IPS-20b (cell line): ENCODE results near the gene FMN1.

ENCODE experiments used
- H3K27ac ChIP-seq: one replicate; pipeline ENCODE4 v1.5.1; 2013; ENCODE audit warnings: low read length
- H3K27me3 ChIP-seq: 2 replicates; pipeline ENCODE4 v1.6.1; 2013; ENCODE audit warnings: mild to moderate bottlenecking, low read length, inconsistent platforms; ENCODE audit not compliant: insufficient read depth
- H3K36me3 ChIP-seq: 2 replicates; pipeline ENCODE4 v1.6.1; 2013; ENCODE audit warnings: low read depth, mild to moderate bottlenecking, inconsistent platforms, low read length, moderate library complexity; ENCODE audit not compliant: insufficient read depth
- H3K4me1 ChIP-seq: 2 replicates; pipeline ENCODE4 v1.6.1; 2013; ENCODE audit warnings: mild to moderate bottlenecking, control low read depth, inconsistent platforms, low read length, moderate library complexity; ENCODE audit not compliant: insufficient read depth
- H3K4me3 ChIP-seq: 2 replicates; pipeline ENCODE4 v1.5.1; 2013; ENCODE audit warnings: mild to moderate bottlenecking, low read length, inconsistent platforms
- H3K9ac ChIP-seq: 2 replicates; pipeline ENCODE4 v1.6.1; 2013; ENCODE audit warnings: low read depth, mild to moderate bottlenecking, inconsistent platforms, low read length, moderate library complexity
- H3K9me3 ChIP-seq: 2 replicates; pipeline ENCODE4 v1.6.1; 2013; ENCODE audit warnings: mild to moderate bottlenecking, low read depth, low read length, inconsistent platforms; ENCODE audit not compliant: insufficient read depth

Gene FMN1

DNA sequence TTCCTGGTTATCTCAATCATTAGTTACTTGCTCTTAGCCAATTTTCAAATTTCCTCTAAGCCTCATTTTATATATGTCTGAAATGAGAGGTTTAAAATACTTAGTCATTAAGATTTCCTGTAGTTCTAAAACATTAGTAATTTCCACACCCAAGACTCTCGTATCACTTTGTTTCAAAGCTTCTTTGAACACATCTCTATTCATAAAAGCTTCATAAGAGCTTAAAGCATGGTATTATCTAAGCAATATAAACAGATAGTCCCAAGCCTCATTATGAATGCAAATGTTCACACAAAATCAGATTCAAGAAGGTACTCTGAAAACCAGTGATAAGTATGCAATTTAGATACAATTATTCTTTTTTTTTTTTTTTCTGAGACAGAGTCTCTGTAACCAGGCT lies 217.0 kb downstream of the FMN1 start:
- H3K9me3 ChIP-seq: no peaks in the 10 kb centered on the region
- no peak overlapping the region for H3K9ac ChIP-seq
- H3K4me3 ChIP-seq: no peak overlapping the region
- H3K36me3 ChIP-seq: no peaks in the 10 kb centered on the region
- no peak overlapping the region for H3K27ac ChIP-seq
- H3K27me3 ChIP-seq: no peaks in the 10 kb centered on the region
- H3K4me1 ChIP-seq: no peaks in the 10 kb centered on the region

DNA sequence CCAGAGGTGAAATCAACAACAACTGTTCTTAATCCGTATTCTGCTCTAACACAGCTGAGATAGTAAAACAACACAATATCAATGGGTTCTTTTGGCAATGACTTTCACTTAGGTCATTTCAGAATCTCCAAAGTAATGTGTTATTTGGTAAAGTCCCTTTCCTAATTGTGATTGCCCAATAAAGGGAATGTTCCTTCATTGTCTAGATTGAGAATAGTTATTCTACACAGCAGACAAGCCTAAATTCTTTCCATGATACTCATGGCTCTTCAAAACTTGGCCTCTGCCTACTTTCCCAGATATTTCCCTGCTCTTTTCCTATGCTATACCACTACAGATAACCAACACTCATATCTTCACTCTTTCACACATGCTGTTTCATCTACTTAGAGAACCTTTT lies 219.8 kb downstream of the FMN1 start:
- Histone ChIP-seq H3K4me3 (no peak overlapping the region), H3K9me3 (no peaks in the 10 kb centered on the region), H3K27me3 (no peaks in the 10 kb centered on the region), H3K9ac (no peak overlapping the region), H3K27ac (no peak overlapping the region), H3K36me3 (no peaks in the 10 kb centered on the region), H3K4me1 (no peaks in the 10 kb centered on the region)

DNA sequence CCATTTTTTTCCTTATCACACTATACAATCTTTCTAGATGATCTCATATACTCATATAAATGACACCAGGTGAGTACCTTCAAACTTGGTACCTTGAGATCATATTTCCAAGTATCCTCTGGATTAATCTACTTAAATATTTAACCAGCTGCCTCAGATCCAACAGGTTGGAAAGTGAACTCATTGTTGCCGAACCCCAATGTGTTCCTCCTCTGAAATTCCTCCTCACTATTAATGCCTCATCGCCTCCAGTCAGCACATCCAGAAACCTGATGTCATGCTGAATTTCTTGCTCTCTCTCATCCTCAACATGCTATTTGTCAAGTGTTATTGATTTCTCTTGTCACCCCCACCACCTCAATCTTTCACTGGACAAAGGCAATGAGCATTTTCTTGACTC lies 221.8 kb downstream of the FMN1 start:
- H3K9ac ChIP-seq: no peak overlapping the region
- H3K27me3 ChIP-seq: no peaks in the 10 kb centered on the region
- H3K27ac ChIP-seq: no peak overlapping the region
- no peaks in the 10 kb centered on the region for H3K4me1 ChIP-seq
- no peak overlapping the region for H3K4me3 ChIP-seq
- H3K36me3 ChIP-seq: no peaks in the 10 kb centered on the region
- H3K9me3 ChIP-seq: no peaks in the 10 kb centered on the region

DNA sequence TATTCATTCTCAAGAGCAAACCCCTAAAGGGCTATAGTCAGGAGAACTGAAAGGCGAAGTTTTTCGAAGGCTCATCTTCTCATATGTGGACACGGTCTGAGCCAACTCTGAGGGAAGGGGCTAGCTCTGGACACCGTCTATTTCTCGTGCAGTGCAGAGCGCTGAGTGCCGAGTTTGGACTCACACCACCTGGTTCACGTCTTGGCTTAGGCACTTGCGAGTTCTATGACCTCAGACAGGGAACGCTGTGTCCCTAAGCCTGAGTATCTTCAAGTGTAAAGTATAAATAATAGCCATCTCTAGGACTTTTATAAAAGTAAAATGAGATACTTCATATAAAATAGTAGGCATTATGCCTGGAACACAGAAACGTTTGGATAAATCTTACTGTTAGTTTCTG lies 223.7 kb downstream of the FMN1 start:
- H3K27me3 ChIP-seq: no peaks in the 10 kb centered on the region
- H3K4me1 ChIP-seq: no peaks in the 10 kb centered on the region
- no peak overlapping the region for H3K9ac ChIP-seq
- H3K36me3 ChIP-seq: no peaks in the 10 kb centered on the region
- no peaks in the 10 kb centered on the region for H3K9me3 ChIP-seq
- H3K27ac ChIP-seq: no peak overlapping the region
- H3K4me3 ChIP-seq: no peak overlapping the region

DNA sequence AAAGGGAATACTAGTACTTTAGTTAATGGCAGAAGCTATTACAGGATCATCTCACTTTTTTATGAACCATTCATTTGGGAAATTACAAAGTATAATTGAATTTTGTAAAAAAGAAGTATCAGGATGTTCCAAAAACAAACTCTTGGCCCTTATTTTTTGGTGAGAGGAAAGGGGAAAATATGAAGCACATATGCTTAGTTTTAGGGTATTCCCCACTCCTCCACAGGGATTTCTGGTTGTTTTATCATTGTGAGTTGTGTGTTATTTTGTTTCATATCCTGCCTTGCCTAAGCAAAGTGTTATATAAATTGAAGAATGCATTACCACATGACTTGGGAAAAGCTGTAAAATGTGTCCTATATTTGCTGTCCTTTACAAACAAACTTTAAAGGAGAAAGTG lies 227.0 kb downstream of the FMN1 start:
- no peaks in the 10 kb centered on the region for H3K36me3 ChIP-seq
- no peaks in the 10 kb centered on the region for H3K4me1 ChIP-seq
- H3K4me3 ChIP-seq: no peak overlapping the region
- H3K9ac ChIP-seq: no peak overlapping the region
- H3K27me3 ChIP-seq: no peaks in the 10 kb centered on the region
- no peak overlapping the region for H3K27ac ChIP-seq
- no peaks in the 10 kb centered on the region for H3K9me3 ChIP-seq

GRCh38 chr15:32966512-32966911 lies 228.0 kb downstream of the FMN1 start:
- Histone ChIP-seq H3K27ac (no peak overlapping the region), H3K9me3 (no peaks in the 10 kb centered on the region), H3K9ac (no peak overlapping the region)

GRCh38 chr15:32965897-32966296 lies 228.6 kb downstream of the FMN1 start:
- Histone ChIP-seq H3K36me3 (no peaks in the 10 kb centered on the region), H3K27ac (no peak overlapping the region), H3K9me3 (no peaks in the 10 kb centered on the region), H3K4me1 (no peaks in the 10 kb centered on the region), H3K27me3 (no peaks in the 10 kb centered on the region), H3K9ac (no peak overlapping the region), H3K4me3 (no peak overlapping the region)

More at GRCh38 chr15:32966512-32966911, 228.0 kb downstream of the FMN1 start:
- H3K4me3 ChIP-seq: no peak overlapping the region
- H3K36me3 ChIP-seq: no peaks in the 10 kb centered on the region
- H3K27me3 ChIP-seq: no peaks in the 10 kb centered on the region
- no peaks in the 10 kb centered on the region for H3K4me1 ChIP-seq

DNA sequence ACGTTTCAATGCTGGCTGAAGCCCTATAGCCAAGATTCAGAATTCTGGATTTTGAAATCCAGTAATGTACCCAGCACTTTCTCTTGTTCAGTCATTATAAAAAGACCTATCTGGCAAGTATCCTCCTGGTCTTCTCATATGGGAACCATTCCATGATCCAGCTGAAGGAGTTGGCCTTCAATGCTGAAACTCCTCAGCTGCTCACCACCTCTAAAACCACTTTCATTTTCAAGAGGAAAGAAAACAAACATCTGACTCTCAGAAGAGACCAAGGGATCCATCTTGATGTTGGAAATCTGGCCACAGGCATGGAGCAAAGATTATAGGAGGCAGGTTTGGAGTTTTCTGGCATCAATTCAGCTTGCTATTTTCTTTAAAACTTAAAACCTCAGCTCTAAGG lies 235.4 kb downstream of the FMN1 start:
- H3K9ac ChIP-seq: no peak overlapping the region
- H3K27ac ChIP-seq: no peak overlapping the region
- H3K4me3 ChIP-seq: no peak overlapping the region

GRCh38 chr15:32957219-32957618 lies 237.3 kb downstream of the FMN1 start:
- Histone ChIP-seq H3K36me3 (no peaks in the 10 kb centered on the region), H3K4me1 (peaks cover 23% of the 10 kb centered on the region), H3K9ac (no peak overlapping the region), H3K27me3 (no peaks in the 10 kb centered on the region; the same call in 1 of the 2 replicates), H3K27ac (no peak overlapping the region), H3K4me3 (no peak overlapping the region), H3K9me3 (no peaks in the 10 kb centered on the region)

More for the DNA sequence above, 235.4 kb downstream of the FMN1 start:
- Histone ChIP-seq H3K27me3 (no peaks in the 10 kb centered on the region), H3K9me3 (no peaks in the 10 kb centered on the region), H3K36me3 (no peaks in the 10 kb centered on the region), H3K4me1 (peaks cover 4% of the 10 kb centered on the region; the same call in 1 of the 2 replicates)

- Histone ChIP-seq H3K4me1 (peaks cover 24% of the 10 kb centered on the region), H3K27me3 (no peaks in the 10 kb centered on the region; the same call in 1 of the 2 replicates), H3K9ac (no peak overlapping the region), H3K4me3 (no peak overlapping the region), H3K36me3 (no peaks in the 10 kb centered on the region), H3K9me3 (no peaks in the 10 kb centered on the region), H3K27ac (no peak overlapping the region)
These were observed 237.8 kb downstream of the FMN1 start for GRCh38 chr15:32956711-32957110.

GRCh38 chr15:32956006-32956405 lies 238.5 kb downstream of the FMN1 start:
- H3K4me1 ChIP-seq: peaks cover 24% of the 10 kb centered on the region
- no peaks in the 10 kb centered on the region for H3K9me3 ChIP-seq
- no peak overlapping the region for H3K4me3 ChIP-seq
- no peaks in the 10 kb centered on the region; the same call in 1 of the 2 replicates for H3K27me3 ChIP-seq
- H3K27ac ChIP-seq: no peak overlapping the region
- H3K9ac ChIP-seq: no peak overlapping the region
- H3K36me3 ChIP-seq: no peaks in the 10 kb centered on the region

DNA sequence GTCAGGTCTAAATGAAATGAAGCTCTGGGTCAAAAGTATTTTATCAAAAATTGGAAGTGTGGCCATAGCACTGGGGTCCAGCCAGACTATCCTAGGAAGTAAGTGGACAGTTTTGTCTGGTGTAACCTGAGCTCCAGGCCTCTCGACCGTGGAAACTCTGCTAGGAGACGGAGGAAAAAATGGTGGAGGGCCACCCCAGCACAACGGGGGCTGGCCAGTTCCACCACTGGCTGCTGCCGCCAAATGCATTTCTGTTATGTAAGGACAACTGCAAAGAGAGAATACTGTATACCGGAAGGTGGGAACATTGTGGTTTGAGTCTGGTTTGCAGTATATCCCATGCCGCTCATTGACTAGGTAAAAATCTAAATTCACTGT lies 241.0 kb downstream of the FMN1 start:
- no peaks in the 10 kb centered on the region for H3K36me3 ChIP-seq
- no peaks in the 10 kb centered on the region; the same call in 1 of the 2 replicates for H3K27me3 ChIP-seq
- H3K4me3 ChIP-seq: peak overlapping the region; percentile 57
- H3K4me1 ChIP-seq: peaks cover 24% of the 10 kb centered on the region
- peak overlapping the region; percentile 3; the same call in 1 of the 2 replicates for H3K9ac ChIP-seq
- no peaks in the 10 kb centered on the region; the same call in 1 of the 2 replicates for H3K9me3 ChIP-seq
- no peak overlapping the region for H3K27ac ChIP-seq
